ENCODE measurements around the gene FAM13C.

The FAM13C gene

DNA sequence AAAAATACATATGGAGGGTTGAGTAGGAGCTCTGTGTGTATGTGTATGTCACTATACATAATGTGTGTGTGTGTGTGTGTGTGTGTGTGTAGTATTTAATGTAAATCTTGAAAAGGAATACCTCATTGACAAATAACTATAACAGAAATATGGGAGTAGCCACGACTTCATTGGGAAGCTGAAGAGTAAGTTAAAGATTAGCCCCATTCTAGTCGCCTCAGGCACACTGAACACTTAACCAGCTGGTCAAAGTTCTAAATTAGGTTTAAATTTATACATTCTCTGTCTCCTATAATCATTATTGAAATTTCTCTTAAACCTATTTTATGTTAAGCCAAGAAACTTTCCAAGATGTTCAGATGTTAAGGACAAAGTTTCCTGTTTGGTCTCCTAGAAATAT is 45.3 kb downstream of the FAM13C start:
- DNase-seq = no peak

DNA sequence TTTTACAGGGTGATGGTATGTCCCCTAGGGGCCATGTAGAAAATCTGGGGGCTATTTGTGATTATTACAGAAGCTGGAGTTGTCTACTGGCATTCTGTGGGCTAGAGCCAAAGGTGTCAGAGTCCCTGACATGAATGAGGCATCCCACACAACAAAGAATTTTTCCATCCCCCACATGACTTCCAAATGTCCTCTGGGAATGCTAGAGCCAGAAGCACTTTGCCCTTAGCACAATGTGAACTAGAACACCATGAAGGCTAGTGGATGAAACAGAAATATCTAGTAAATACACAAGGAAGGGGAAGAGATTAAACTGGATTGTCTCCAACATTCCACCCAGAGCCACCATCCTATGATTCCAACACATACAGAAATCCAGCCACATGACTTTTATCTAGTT is 46.9 kb downstream of the FAM13C start:
- no peak for DNase-seq

DNA sequence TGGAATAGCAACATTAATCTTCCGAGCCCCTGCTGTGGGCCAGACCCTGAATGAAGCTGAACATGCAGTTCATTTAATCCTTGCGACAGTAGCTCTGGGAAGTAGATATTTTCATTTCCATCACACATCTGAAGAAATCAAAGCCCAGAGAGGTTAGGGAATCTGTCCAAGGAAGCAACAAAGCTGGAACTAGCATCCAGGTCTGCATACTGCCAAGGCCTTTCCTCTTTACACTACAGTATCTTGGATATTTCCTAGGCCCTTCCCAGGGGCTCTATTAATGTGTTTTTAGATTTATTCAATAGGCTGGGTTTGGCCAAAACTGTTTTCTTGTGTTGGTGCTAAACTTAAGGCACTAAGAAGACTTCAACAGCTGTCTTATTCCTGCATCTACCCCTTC is 48.1 kb downstream of the FAM13C start:
- no peak for DNase-seq

DNA sequence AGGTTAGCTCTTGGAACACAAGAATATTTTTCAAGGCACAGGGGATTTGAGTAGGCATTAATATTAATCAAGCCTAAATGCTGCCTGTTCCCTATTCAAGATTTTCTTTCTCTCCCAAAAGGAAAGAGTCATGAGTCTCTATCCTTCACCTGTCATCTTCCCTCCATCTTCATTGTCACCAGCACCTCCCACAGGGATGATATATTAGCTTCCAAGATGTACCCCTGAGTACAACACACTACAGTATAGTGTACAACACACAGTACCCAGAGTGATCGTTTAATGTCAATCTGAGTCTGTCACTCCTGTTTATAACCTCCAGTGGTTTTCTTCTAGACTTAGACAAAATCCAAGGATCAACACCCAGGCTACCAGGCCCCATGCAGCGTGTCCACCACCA is 50.1 kb downstream of the FAM13C start:
- no peak for DNase-seq

DNA sequence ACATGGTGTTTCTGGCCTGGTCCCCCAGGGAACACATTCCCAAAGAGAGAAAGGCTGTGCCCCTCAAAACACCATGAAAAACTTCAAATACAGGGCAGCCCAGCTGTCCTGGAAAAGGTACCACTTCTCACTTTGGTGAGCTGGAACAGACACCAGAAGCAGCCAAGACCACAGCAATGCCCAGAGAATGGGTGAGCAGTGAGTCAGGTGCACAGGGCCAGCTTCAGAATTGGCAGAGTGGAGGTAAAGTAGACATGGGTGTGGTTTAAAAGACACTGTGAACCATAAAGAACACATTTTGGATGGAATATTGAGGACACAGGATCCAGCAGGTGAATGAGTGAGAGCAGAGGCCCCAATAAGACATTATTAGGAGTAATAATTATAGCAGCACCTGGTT is 51.3 kb downstream of the FAM13C start:
- DNase-seq = no peak

DNA sequence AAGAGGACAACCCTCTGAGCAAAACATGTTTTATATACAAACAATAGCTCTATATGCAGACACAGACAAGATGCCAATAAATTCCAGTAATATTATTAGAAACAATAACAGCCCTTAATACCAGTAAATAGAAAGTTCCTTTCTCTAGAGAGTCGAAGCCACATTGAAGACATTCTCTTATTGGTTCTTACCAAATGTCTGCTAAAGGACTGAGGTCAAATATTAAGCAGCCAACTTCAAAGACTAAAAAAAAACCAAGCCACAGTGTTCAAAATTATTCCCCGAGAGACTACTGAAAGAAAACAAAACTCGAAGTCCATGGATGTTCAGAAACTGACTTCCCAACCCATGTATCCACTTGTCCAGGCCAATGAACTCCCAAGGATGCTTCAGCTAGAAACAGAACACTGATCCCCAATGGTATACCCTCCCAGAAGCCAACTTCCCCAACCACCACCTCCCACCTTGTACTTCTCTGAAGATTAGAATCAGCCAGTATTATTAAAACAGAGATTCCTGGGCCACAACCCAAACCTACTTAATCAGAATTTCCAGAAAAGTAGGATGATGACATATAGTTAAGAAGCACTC is 51.9 kb downstream of the FAM13C start:
- DNase-seq = no peak

DNA sequence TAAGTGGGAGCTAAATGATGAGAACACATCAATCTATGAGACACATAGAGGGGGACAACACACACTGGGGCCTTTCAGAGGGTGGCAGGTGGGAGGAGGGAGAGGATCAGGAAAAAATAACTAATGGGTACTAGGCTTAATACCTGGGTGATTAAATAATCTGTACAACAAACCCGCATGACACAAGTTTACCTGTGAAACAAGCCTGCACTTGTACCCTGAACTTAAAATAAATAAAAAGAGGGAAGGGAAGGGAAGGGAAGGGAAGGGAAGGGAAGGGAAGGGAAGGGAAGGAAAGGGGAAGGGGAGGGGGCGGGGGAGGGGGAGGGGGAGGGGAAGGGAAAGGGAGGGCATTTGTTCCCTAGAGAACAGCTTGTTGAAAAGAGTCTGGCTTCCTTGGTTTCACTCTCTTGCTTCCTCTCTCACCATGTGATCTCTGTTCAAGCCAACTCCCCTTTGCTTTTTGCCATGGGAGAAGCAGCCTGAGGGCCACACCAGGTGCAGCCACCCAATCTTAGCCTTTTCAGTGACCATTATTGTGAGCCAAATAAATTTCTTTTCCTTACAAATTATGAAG is 57.7 kb downstream of the FAM13C start:
- DNase-seq = no peak

DNA sequence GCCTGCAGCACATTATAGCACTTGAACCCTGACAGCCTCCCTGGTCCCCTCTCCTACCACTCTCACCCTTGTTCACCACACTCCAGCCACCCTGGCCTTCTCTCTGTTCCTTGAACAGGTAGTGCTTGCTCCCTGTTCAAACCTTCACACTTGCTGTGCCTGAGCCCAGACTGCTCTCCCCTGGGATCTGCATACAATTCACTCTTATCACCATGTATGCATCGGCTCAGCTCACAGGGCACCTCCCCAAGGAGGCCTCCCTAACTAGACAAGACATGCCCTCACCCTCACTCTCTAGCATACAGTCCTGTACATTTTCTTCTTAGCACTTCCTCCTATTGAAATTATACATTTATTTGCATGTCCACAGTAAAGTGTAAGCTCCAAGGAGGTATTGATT is 59.3 kb downstream of the FAM13C start:
- DNase-seq = no peak

DNA sequence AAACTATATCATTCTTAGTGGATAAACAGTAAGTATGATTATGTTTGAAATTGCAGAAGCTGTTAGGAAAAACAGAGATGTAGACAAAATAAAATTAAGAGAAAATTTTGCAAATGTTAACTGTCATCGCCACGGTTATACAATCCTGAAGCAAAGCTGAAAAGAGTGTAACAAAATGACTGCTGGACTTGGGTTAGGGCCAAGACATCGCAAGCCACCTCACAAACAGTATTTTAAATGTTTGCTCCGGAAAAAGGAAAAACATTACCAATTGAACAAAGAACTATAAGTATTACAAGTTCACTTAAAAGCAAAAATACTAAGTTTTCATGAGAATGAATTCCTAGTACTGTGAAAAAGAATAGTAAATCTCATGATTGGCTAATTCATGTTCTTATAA is 60.0 kb downstream of the FAM13C start:
- no peak for DNase-seq

DNA sequence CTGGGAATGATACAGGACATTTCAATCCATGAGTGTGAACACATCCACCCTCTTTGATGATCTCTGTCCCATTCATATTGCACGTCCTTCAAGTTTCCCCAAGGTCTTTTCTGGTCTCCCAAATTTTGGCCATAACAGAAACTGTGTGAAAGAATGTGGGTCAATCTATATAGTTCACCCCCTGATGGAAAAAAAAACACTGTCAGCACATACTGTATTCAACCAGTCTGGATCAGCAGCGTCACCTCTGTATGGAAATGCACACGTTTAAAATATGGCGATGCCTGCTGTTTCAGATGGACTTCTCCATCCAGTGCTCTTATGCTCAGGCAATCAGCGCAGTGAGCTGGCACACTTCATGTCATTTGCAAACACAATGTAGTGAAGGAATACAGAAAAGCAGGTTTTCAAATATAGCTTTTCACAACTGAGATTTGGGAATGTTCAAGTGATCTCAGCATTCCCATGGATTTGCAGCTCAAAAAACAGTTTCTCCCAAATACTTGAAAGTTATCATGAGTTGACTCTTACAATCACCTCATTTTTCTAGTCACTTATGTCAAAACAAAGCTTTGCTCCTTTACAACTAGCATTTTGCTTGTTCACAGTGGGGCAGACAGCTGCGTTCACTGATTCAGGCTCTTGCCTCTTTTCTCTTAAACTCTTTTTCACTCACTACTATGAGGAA is 61.1 kb downstream of the FAM13C start:
- DNase-seq = no peak

DNA sequence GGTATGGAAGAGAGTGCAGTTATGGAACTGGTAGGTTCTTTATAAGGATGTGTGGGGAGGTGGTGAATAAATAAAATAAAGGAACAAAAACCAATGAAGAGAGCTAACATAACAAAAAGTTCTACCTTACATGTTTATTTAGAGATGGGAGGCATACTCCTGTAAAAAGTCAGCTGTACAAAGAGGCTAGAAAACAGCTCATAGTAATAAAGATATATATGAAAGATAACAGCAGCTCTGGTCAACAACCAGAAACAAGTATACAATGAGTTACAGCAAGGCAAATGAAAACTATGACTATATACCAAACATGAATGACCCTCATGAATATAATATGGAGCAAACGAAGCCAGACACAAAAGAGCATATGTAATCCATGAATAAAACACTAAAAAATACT is 62.0 kb downstream of the FAM13C start:
- DNase-seq = no peak

DNA sequence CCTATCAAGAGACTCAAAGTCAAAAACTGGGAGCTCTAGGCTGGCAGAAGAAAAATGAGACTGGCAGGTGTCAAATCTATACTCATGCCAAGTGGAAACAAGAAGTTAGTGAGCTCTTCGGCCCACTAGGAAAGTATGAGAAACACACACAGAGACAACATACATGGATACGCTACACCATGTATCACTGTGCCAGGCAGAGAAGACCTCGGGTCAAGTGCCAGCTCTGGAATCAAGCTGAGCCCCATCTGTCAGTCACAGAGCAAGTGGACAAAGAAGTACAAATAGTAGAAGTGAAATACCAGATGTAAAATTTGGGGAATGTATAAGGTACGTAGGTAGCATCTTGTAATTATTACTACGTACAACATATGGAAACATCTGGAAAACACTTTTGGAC is 62.4 kb downstream of the FAM13C start:
- no peak for DNase-seq

DNA sequence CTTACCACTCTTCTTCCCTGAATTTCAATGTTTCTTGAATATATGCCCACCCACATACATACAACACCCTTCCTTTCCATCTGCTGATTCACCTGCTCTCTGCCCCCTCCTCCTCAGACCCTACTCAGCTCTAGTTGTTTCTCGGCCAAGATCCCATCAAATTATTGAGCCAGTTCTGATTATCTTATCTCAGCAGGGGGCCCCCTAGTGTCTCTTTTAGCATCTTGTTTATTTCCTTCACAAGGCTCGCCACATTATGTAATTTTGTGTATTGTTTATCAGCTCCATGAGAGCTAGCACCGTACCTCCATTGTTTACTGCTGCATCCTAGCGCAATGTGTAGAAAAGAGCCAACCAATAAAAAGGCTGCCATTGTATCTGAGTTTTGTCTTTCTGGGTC is 71.9 kb downstream of the FAM13C start:
- DNase-seq = no peak

DNA sequence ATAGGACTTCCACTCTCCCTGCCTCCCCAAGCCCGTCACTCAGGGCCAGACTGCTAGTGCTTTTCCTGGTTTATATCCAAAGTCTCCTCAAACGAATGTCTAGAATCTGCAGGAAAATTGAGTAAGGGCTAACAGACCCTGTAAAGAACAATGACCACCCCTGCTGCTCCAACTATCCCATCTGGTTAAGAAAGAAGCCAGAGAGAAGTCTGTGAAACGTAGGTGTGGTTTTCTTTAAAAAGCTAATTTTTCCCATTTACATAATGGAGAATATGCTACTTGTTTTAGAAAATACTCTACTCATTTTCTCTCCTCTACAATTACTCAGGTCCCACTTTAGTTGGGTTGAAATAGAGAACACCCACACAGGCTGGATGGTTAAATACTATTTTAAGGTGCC is 72.5 kb downstream of the FAM13C start:
- no peak for DNase-seq

DNA sequence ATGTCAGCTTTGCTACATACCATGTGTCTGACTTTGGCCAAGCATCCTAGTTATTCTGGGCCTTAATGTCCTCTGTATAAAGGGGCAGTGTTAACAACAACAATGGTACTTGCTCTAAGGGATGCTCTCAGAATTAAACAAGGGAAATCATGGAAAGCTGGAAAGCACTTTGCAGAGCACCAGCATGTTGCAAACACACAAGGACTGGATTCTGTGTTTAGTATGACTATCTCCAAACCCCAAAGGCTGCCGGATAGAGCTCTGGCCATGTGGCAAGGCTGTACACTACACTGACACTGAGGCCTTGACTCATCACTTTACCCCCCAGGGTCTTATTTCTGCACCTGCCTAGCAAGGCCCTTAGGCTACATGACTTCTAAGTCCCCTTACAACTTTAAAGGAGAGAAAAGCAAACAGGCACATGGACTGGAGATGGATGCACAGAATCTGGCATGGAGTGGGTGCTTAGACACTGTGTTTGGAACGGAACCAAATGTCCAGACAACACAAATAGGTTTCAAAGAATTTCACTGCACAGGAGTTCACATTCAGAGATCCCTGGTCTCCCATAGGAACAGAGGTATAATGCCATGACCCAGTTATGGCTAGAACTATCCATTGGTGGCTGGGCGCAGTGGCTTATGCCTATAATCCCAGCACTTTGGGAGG is 74.6 kb downstream of the FAM13C start:
- peak in 12 of 51 donors; percentile 14 to 82 (median 38) for DNase-seq

DNA sequence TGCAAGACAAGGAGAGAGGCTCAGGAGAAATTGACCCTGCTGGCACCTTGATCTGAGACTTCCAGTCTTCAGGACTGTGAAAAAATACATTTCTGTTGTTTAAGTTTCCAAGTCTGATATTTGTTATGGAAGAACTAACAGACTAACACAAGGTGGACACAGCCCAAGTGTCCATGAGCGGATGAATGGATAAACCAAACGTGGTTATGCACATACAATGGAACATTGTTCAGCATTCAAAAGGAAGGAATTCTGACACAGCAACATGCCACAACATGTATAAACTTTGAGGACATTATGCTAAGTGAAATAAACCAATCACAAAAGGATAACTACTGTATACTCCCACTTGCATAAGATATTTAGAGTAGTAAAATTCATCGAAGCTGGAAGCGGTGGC is 76.5 kb downstream of the FAM13C start:
- DNase-seq = no peak

DNA sequence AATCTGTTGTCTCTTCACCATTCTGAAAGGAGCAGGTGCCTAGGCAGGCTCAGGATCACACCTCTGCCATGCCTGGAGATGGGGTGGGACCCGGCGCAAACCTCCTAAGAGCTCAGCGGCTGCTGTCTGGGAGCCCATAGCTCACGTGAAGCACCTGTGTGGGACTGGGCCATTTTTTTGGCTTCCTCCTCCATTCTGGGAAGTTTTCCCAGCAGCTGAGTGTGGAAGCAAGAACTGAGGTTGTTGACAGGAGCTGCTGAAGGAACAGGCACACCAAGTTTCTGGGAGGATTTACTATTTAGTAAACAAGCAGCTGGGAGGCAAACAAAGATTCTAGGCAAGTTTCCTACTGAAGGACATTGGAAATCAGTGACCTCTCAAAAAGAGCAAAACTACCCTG is 77.3 kb downstream of the FAM13C start:
- DNase-seq = peak in 11 of 51 donors; percentile 14 to 70 (median 37)

DNA sequence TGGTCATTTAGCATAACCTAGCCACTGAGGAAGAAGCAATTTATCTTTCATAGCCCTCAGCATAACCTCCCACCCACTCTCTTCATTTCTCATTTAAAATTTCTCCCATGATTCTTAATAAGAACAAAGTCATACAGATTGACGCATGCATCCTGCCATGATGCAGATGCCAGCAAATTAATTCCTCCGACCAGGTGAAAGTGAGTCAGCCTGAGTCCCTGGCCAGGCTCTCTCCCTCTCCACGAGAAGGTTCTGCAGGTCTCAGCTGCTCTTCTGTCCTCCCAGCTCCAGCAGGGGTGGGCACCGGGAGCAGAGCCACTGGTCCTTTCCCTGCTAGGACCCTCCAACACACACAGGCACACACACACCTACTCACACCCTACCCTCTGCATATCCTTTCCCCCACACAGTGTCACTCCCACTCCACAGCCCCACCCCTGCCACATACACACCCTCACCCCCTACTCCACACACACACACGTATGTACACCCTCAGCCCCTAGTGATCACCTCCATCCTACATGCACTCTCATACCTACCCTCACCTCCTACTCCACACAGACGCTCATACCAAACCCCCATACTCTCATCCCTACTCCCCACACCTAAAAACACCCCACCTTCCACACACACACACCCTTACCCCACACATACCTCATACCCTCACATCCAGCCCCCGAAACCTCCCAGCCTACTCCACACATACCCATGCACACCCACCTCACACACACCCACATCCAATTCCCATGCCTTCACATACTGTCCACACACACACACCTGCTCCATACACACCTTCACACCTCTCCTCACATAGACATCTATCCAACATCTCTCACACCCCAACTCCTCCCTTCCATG is 78.0 kb downstream of the FAM13C start:
- DNase-seq = no peak

DNA sequence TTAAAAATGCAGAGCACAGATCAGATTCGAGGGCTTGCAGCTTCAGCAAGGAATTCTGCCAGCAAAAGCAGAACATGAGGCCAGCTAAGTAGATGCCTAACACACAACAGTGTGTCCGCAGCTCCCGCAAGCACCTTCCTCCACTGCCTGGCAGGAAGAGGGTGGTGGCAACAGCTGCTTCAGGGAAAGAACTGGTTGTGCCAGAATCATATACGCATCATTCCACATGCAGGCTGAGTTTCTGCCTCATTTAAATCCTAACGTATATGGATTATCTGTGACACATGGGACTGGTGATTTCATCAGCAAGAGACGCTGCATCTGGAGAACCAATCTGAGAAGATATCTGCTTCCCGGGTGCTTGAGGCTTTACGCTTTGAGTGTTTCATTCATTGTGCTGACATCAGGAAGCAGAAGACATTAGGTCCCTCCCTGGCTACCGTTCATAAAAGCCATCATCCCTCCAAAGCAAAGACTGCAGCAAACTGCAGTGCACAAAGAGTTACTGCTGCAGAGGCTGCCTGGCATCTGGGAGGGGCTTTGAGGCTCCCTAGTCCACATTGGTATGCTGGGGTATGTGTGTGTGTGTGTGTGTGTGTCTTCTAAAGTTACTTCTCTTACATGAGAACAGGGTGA is 78.8 kb downstream of the FAM13C start:
- peak in 18 of 51 donors; percentile 14 to 80 (median 42) for DNase-seq

DNA sequence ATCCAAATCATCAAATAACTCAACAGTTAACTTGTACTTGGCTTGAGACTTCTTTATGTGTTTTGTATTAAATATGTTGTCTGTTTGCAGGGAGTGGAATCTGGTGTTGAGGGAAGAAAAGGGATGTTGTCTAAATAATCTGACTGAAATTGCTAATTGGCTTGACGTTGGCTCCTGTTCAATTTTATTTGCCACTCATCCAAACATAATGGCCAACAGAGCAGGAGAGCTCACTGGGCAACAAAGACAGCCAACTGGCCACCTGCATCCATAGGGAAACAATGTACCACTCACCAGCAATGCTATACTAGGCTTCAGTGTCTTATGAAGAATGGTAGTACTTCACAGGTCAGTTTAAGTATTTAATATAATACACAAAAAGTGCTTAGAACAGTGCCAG is 80.5 kb downstream of the FAM13C start:
- DNase-seq = peak in 5 of 51 donors; percentile 18 to 56 (median 26)

DNA sequence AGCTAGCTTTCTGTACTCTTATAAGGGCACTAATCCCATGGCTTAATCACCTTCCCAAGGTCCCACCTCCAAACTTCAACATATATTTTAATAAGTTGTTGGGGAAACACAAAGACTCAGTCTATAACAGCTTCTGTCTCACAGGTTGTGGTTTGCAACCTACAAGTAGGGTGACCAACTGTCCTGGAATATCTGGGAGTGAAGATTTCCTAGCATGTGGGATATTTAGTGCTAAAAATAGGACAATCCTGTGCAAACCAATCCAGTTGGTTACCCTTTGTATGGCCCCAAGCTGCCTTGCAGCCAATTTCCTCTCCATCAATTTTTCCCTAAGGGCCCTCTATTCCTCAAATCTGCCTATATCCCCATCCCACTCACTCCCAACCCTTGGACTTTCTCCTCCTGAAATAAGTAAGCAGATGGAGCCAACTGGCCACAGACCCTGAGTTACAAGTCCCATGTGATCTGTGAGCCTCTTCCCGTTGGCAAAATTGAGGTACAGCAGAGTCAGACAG is 82.3 kb downstream of the FAM13C start:
- no peak for DNase-seq

Data from hypothalamus (tissue), 51 donors.